Fibroblast of villous mesenchyme (primary cell): ENCODE data around the gene KCTD10. TPM values are rescaled to one million over a fixed set of nuclear protein-coding genes. Genes with fewer than 3 reads are reported as not detected.
A peak's percentile ranks its signal among the peaks of the same experiment; 100 is the strongest.

Source experiments
- DNase-seq: peaks from one replicate; pipeline ENCODE4 v3.0.0-alpha.2; 2010; ENCODE audit warnings: low read depth
- H3K4me3 ChIP-seq: 2 replicates; pipeline ENCODE4 v1.5.1; 2011; ENCODE audit warnings: low read depth, mild to moderate bottlenecking, low read length
- CTCF ChIP-seq: IDR thresholded peaks from 2 replicates; pipeline ENCODE4 v1.5.1; 2012; ENCODE audit warnings: low read depth, mild to moderate bottlenecking, low read length; ENCODE audit not compliant: insufficient read depth
- total RNA-seq: library from RNA; depleted of rRNA; stranded (reverse); fragments of >200 nt; gene quantifications from 2 replicates; pipeline ENCODE4 v1.2.3, GENCODE V29; 2012

KCTD10 gene
- total RNA-seq, 1 donor, result 105 TPM

GRCh38 chr12:109464642-109465351 lies 12.3 kb downstream of the KCTD10 start:
- H3K4me3 ChIP-seq, result no peak overlapping the region
- no peak for DNase-seq

GRCh38 chr12:109463756-109464155 lies 13.3 kb downstream of the KCTD10 start:
- no peak for DNase-seq
- peak overlapping the region; percentile 44 for H3K4me3 ChIP-seq
- TF ChIP-seq CTCF, result no peak

More at GRCh38 chr12:109464642-109465351, 12.3 kb downstream of the KCTD10 start:
- TF ChIP-seq CTCF, result no peak

GRCh38 chr12:109462868-109463692 lies 14.0 kb downstream of the KCTD10 start:
- no peak for TF ChIP-seq CTCF

GRCh38 chr12:109461846-109462756 lies 15.0 kb downstream of the KCTD10 start:
- H3K4me3 ChIP-seq, result peak overlapping the region; percentile 46
- TF ChIP-seq CTCF, result no peak
- DNase-seq, result peak; percentile 98

More at GRCh38 chr12:109462868-109463692, 14.0 kb downstream of the KCTD10 start:
- peak overlapping the region; percentile 46 for H3K4me3 ChIP-seq
- DNase-seq, result peak; percentile 98

GRCh38 chr12:109461049-109461845 lies 15.9 kb downstream of the KCTD10 start:
- H3K4me3 ChIP-seq, result no peak overlapping the region
- DNase-seq, result peak; percentile 91
- no peak for TF ChIP-seq CTCF

GRCh38 chr12:109460538-109460937 lies 16.6 kb downstream of the KCTD10 start:
- DNase-seq, result no peak
- no peak for TF ChIP-seq CTCF
- H3K4me3 ChIP-seq, result no peak overlapping the region
